HG03354 (cell line): ENCODE data around the gene MUL1.
A peak's percentile ranks its signal among the peaks of the same experiment; 100 is the strongest.

Experiments
- ATAC-seq: cut with Tn5 transposase; IDR thresholded peaks from one replicate; pipeline ENCODE4 v1.9.1; 2021; ENCODE audit warnings: mild to moderate bottlenecking; ENCODE audit not compliant: unreplicated experiment, poor library complexity, severe bottlenecking

MUL1 gene

GRCh38 chr1:20507564-20508410 is at the start of gene MUL1:
TSS of gene MUL1 (minus strand) at chr1:20508151. CDS start at chr1:20508024, 127 bp downstream.
- ATAC-seq, result peak; percentile 92

GRCh38 chr1:20555758-20556120 is 47.8 kb upstream of the MUL1 start:
- ATAC-seq, result no peak

DNA sequence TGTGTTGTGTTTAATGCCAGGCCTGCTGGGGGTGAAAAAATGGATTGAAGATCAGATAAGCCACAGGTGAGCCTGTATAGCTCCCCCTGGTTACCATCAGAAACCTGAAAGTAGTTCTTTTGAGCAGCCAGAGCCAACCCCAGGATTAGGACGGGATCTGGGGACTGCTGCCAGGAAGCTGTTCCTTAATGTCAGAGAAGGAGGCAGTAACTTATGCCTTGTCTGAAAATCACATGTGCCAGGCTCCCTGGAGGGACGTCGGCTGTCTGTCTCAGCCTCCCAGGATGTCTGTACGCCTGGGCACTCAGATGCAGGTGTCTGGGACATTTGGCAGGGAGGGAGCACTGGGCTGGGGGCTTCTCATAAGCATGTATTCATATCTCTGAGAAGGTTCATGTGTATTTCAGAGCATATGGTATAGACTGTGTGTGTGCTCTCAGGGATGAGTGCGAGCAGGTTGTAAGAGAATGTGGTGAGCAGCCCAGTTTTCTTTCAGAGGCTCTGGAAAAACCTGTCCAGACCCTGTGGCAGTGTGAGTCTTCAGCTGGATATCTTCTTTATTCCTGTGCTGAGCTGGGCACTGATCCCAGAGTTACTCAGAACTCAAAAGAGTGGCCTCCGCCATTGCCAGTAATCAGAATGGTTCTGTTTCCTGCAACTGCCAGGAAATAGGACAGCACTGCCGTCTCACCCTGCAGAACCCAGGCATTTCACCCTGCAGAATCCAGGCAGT is 47.2 kb upstream of the MUL1 start:
- no peak for ATAC-seq

GRCh38 chr1:20552728-20553445 is 44.9 kb upstream of the MUL1 start:
- no peak for ATAC-seq

- no peak for ATAC-seq
These were observed 44.2 kb upstream of the MUL1 start, which contains the start of gene FAM43B for GRCh38 chr1:20551945-20552727. TSS of gene FAM43B (plus strand) at chr1:20552573. CDS start at chr1:20552974, 401 bp downstream.

DNA sequence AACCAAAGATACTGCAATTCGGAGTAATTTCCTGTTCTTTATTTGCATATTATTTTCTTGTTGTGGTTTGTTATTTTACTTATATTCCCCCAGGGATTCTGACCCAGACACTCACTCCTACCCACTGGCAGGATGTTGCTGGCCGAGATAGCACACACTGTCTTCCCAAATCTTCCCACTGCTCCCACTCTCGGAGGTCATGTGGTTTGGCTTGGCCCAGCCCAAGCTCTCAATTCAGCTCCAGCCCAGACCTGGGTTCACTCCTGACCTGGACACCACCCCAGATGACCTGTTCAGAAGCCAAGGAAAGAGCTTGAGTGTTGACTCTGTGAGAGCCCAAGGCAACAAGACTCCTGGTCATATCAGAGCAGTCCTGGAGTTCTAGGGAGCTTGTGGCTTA is 43.2 kb upstream of the MUL1 start:
- no peak for ATAC-seq

DNA sequence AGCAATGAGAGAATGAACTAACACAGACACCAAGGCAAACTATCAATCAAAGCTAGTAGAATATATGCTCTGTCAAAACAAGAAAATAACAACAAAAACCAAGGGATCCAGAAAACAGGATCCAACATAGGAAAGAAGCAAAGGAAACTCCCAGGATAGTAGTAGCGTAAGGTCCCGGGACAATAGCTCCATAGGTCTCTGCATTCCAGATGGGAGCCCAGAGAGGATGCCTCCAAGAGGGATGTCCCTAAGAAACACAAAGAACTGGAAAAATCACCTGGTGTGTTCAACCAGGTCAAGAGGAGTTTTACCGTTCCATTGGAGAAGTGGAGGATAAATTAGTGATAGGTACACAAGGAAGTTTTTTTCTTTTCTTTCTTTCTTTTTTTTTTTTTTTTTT is 38.7 kb upstream of the MUL1 start:
- ATAC-seq, result no peak

GRCh38 chr1:20540281-20540680 is 32.3 kb upstream of the MUL1 start:
- ATAC-seq, result no peak

- ATAC-seq, result no peak
These were observed 31.0 kb upstream of the MUL1 start for GRCh38 chr1:20538760-20539551.

- ATAC-seq, result no peak
These were observed 30.3 kb upstream of the MUL1 start for GRCh38 chr1:20538227-20538626.

GRCh38 chr1:20534659-20535417 is 26.9 kb upstream of the MUL1 start:
- no peak for ATAC-seq

DNA sequence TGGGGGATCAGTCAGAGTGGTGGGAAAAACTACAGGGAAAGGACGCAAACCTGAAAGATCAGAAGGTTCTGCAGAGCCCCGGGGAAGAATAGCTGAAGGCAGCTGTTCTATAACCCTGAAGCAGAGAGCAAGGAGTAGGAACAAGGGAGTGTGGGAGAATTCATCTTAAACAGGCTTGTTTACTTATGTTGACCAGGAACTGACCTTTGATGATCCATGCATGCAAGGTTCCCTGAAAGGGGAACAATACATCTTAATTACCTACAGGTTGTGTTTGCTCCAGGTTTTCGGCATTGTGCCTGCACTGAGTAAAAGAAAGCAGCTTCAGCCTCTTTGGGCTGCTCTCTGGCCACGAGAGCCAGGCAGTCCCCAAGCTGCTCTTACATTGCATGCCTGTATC is 25.7 kb upstream of the MUL1 start:
- ATAC-seq, result no peak

GRCh38 chr1:20530901-20531300 is 22.9 kb upstream of the MUL1 start:
- ATAC-seq, result no peak

GRCh38 chr1:20530306-20530705 is 22.4 kb upstream of the MUL1 start:
- no peak for ATAC-seq

GRCh38 chr1:20528221-20528620 is 20.3 kb upstream of the MUL1 start:
- no peak for ATAC-seq

- ATAC-seq, result no peak
These were observed 18.3 kb upstream of the MUL1 start for GRCh38 chr1:20526267-20526666.

GRCh38 chr1:20521960-20522861 is 14.3 kb upstream of the MUL1 start:
- no peak for ATAC-seq
